ENCODE data around the gene RALGDS. TPM values are rescaled to one million over a fixed set of nuclear protein-coding genes. Genes with fewer than 3 reads are reported as not detected.

RALGDS gene
- total RNA-seq, 1 donor from 2014 or later = 58.4 TPM

DNA sequence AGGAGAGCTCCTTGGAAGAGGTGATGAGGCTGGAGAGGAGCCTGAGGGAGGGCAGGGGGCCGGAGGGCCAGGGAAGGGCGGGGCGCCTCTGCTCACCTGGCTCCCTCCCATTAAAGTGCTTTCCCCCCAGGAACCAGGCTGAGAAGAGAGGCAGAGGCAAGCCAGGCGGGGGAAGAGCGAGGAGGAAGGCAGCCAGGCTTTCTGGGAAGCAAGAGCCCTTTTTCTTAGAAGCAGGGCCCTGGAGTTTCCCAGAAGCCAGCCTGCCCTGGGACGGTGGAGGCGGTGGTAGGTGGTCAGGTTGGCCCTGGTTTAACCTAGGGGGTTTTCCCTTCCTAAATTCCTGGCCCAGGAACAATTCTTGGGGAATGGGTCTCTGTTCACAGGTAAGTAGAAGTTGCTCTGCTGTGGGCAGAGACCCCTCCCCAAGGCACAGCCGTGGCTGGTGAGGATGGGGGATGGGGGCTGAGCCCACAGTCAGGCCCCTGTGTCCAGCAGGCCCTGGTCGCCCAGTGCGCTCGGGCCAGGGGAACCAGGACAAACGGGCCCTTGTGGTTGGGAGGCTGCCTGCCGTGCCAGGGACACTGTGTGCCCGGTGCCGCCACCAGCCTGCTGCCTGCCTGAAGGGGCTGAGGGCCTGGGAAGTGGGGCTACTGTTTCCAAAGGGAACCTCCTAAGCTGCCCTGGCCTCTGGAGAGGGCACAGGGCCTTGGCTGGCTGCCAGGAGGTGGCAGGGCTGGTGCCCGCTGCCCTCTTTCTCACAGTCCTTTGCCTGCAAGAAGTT is 16.6 kb upstream of the RALGDS start:
- DNase-seq (ENCODE audit: low spot score) = no peak

DNA sequence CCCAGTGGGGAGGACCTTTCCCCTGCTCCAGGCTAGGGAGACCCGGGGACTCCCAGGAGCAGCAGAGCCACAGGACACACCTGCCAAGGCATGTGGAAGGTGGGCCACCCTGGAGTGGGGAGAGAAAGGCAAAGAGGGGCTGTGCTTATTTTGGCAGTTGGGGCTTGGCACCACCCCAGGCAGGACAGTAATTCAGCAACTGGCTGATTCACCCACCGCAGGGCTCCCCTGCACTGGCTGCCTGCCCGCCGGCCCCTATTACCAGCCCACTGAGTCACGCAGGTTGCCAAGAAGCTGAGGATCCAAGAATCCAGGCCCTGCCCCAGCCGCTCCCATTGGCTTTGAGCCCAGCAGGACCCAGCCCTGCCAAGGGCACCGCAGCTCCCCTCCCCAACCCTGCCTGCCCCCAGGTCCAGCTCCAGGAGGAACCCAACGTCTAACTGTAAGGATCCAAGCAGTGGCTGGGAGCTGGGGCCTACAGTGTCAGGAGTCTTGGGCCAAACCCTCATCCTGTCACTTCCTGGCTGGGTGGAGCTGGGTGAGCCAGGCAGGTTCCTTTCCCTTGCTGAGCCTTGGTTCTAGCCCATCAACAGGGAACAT is 14.2 kb upstream of the RALGDS start:
- peak; percentile 95 for DNase-seq (ENCODE audit: low spot score)

DNA sequence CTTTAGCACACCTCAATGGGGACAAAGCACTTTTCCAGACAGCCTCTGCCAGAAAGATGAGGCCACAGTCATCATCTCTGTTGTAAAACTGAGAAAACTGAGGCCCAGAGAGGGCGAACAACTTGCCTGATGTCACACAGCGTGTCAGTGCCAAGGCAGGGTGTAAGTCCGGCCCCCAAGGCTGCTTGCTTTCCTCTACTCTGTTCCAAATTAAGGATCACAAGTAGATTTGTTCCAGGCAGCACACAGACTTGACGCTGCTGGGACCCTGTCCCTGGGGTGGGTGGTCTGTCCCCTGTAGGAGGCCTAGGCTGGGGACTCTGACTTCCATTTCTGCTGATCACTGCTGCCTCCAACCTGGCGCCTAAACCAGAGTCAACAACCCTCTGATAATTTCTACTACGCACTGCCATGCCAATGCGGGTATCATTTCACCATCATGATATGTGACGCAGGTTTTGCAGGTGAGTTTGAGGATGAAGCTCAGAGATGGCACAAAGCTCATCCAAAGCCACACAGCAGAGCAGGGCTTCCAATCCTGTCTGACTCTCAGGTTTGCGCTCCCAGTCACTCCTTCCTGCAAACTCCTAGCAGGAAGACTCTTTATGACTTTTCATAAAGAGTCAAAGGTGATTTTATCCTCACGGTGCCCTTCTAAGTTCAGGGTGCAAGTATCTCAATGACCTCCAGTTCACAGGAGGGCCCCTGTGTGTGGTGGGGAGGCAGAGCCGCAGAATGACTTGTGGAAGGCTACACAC is 13.5 kb upstream of the RALGDS start:
- no peak for DNase-seq (ENCODE audit: low spot score)

GRCh38 chr9:133133681-133134387 is 12.8 kb upstream of the RALGDS start:
- no peak for DNase-seq (ENCODE audit: low spot score)

DNA sequence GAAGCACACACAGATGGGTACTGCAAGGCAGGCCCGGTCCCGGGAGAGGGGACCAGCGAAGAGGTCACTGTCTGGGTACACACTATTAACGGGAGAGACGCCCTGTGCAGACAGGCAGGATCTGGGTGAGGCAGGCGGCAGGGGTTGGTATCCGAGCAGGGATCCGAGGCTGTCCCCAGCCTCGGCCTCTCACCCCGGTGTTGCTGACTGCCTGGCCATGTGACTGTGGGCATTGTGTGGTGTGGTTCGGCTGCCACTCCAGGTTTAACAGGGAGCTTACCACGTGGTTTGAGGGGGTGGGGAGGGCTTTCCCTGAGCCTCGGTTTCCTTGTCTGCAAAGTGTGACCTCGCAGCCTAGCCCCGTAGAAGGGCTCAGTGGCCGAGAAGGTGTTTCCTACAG is 11.1 kb upstream of the RALGDS start:
- DNase-seq (ENCODE audit: low spot score) = no peak

- DNase-seq (ENCODE audit: low spot score) = no peak
Measured at GRCh38 chr9:133131506-133131905, 10.5 kb upstream of the RALGDS start.

- DNase-seq (ENCODE audit: low spot score) = no peak
Measured at GRCh38 chr9:133130685-133131244, 9.7 kb upstream of the RALGDS start.

- DNase-seq (ENCODE audit: low spot score) = no peak
Measured at GRCh38 chr9:133129001-133129795, 8.2 kb upstream of the RALGDS start.

- no peak for DNase-seq (ENCODE audit: low spot score)
Measured at GRCh38 chr9:133128152-133128551, 7.1 kb upstream of the RALGDS start.

DNA sequence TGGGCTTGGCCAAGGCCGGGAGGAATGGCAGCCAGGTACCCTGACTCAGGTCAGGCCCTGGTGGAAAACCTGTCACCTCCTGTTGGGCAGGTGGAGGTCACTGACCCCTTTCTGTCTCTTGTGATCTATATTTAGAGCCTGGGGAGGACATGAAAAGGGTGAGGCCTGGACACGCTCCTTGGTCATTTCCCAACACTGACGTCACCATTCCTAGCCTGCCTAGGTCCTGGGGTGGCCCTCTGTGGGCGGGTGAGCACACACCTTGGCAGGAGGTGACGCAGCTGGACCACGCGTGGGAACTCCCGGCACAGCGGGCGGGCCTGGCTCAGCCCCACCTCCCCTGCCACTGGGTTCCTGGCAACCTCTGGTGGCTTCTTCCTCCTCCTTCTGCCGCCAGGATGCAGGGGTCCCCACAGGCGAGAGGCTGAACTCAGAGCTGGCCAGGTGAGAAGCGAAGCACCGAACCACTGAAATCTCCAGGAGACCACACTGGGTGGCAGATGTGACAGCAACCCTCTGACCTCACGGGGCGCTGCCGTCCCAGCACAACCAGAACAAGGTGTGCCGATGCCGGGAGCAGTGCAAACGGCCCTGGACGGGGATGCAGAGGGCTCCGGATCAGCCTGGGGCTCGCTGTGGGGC is 6.4 kb upstream of the RALGDS start:
- no peak for DNase-seq (ENCODE audit: low spot score)

- DNase-seq (ENCODE audit: low spot score) = no peak
Measured at GRCh38 chr9:133126697-133127339, 5.8 kb upstream of the RALGDS start.

- no peak for DNase-seq (ENCODE audit: low spot score)
Measured at GRCh38 chr9:133125941-133126696, 5.1 kb upstream of the RALGDS start.

GRCh38 chr9:133124907-133125275 is 3.9 kb upstream of the RALGDS start:
- no peak for DNase-seq (ENCODE audit: low spot score)

DNA sequence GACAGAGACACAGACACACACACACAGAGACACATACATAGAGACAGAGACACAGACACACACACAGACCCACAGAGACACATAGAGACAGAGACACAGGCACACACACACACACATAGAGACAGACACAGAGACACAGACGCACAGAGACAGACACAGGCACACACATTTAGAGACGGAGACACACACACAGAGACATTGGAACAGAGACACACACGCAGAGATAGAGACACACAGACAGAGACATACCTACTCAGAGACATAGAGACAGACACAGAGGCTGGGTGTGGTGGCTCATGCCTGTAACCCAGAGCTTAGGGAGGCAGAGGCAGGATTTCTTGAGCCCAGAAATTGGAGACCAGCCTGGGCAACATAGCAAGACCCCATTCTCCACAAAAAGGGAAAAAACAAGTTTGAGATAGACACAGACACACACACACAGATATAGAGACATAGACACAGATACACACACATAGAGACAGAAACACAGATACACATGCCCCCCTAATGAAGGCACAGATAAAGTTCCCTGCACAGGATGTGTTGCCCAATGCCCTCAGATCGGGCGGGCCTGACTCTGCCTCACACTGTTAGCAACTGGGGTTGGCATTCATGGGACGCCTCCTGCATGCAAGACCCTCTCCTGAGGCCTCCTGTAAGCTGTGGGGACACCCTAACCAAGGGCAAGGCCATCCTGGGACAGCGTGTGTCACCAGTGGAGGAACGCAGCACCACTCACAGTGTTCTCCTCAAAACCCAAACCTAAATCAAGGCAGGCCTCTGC is 3.3 kb upstream of the RALGDS start:
- DNase-seq (ENCODE audit: low spot score) = no peak

- no peak for DNase-seq (ENCODE audit: low spot score)
Measured at GRCh38 chr9:133122935-133123611, 2.0 kb upstream of the RALGDS start.

DNA sequence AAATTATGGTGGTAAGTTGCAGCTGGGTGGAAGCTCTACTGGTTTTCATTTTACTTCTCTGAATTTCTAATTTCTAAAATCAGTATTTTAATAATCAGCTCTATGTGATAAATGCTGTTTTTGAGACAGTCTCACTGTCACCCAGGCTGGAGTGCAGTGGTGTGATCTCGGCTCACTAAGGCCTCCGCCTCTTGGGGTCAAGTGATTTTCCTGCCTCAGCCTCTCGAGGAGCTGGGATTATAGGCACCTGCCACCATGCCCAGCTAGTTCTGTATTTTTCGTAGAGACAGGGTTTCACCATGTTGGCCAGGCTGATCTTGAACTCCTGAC is 1.5 kb upstream of the RALGDS start:
- no peak for DNase-seq (ENCODE audit: low spot score)

DNA sequence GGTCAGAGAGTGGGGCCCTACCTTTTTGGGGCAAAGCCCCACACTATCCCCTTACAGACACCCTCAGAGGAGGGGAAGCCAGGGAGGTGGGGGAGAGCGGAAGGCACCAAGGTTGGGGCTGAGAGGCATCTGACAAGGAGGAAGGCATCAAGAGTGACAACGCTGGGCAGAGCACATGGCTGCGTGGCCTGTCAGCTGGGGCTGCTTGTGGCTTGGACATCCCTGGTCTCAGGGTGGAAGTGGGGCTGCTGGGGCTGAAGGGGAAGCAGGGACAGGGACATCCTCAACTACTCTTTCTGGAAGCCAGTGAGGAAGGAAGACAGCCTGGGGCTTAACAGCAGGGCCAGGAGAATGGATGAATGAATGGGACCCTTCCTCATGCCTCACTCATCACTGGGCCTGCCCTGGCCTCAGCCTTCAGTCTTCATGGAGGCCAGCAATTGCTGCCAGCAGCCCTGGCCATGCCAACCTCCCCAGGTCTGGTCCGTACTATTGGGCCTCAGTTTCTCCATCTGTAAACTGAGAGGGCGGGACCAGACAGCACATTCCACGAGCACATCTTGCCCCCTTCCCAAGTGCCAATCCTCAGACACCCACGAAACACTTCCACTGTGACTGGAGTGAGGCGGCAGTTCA is 993 bp upstream of the RALGDS start:
- no peak for DNase-seq (ENCODE audit: low spot score)

All from mesenteric fat pad (tissue), 1 donor.